ENCODE data around the gene BRF1.

The BRF1 gene

DNA sequence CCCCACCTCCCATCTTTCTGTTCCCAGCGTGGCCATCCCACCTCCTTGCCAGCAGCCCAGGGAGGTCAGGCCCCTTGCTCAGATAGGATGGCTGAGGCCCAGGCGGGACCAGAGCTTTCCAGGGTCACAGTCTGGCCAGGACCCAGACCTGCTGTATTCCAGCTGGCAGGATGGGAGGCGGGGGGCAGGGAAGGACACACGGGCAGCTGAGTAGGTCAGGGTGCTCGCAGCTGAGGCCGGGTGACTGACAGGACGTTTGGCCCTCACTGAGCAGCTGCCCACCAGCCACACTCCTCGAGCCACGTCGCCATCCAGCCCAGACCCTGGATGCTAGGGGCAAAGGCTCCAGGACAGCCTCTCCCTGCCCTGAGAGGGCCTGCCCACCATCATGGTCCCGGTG, 123.7 kb downstream of the BRF1 start:
- Histone ChIP-seq H3K4me1 (peaks cover 7% of the 10 kb centered on the region), H3K36me3 (ENCODE audit: control insufficient read depth, insufficient read depth, low read length) (no peaks in the 10 kb centered on the region), H3K27ac (no peak overlapping the region), H3K4me2 (ENCODE audit: low read length) (no peak overlapping the region), H3K4me3 (ENCODE audit: low read depth, low read length) (no peak overlapping the region), H3K27me3 (ENCODE audit: control insufficient read depth, insufficient read depth, low read length) (no peaks in the 10 kb centered on the region), H3K79me2 (no peaks in the 10 kb centered on the region), H3K9ac (no peak overlapping the region), H3K9me3 (ENCODE audit: control insufficient read depth, low read length) (no peaks in the 10 kb centered on the region), H2AFZ (no peak overlapping the region)
- TF ChIP-seq, protein P1, sequence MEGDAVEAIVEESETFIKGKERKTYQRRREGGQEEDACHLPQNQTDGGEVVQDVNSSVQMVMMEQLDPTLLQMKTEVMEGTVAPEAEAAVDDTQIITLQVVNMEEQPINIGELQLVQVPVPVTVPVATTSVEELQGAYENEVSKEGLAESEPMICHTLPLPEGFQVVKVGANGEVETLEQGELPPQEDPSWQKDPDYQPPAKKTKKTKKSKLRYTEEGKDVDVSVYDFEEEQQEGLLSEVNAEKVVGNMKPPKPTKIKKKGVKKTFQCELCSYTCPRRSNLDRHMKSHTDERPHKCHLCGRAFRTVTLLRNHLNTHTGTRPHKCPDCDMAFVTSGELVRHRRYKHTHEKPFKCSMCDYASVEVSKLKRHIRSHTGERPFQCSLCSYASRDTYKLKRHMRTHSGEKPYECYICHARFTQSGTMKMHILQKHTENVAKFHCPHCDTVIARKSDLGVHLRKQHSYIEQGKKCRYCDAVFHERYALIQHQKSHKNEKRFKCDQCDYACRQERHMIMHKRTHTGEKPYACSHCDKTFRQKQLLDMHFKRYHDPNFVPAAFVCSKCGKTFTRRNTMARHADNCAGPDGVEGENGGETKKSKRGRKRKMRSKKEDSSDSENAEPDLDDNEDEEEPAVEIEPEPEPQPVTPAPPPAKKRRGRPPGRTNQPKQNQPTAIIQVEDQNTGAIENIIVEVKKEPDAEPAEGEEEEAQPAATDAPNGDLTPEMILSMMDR (IDR thresholded peaks at IDR 0.05) = no peak

- H3K4me2 ChIP-seq (ENCODE audit: low read length) = no peak overlapping the region
- H3K9me3 ChIP-seq (ENCODE audit: control insufficient read depth, low read length) = no peaks in the 10 kb centered on the region
- no peaks in the 10 kb centered on the region for H3K79me2 ChIP-seq
- H2AFZ ChIP-seq = no peak overlapping the region
- no peaks in the 10 kb centered on the region for H3K36me3 ChIP-seq (ENCODE audit: control insufficient read depth, insufficient read depth, low read length)
- TF ChIP-seq, protein P1 (IDR thresholded peaks at IDR 0.05) = no peak
- H3K9ac ChIP-seq = no peak overlapping the region
- H3K27me3 ChIP-seq (ENCODE audit: control insufficient read depth, insufficient read depth, low read length) = no peaks in the 10 kb centered on the region
- H3K4me3 ChIP-seq (ENCODE audit: low read depth, low read length) = no peak overlapping the region
- H3K4me1 ChIP-seq = peaks cover 7% of the 10 kb centered on the region
- no peak overlapping the region for H3K27ac ChIP-seq
These were observed 124.3 kb downstream of the BRF1 start for GRCh38 chr14:105176513-105176912.

- Histone ChIP-seq H2AFZ (no peak overlapping the region), H3K79me2 (no peaks in the 10 kb centered on the region), H3K27ac (no peak overlapping the region), H3K9ac (no peak overlapping the region), H3K27me3 (ENCODE audit: control insufficient read depth, insufficient read depth, low read length) (no peaks in the 10 kb centered on the region), H3K4me2 (ENCODE audit: low read length) (no peak overlapping the region), H3K4me1 (peaks cover 11% of the 10 kb centered on the region), H3K9me3 (ENCODE audit: control insufficient read depth, low read length) (no peaks in the 10 kb centered on the region), H3K36me3 (ENCODE audit: control insufficient read depth, insufficient read depth, low read length) (no peaks in the 10 kb centered on the region), H3K4me3 (ENCODE audit: low read depth, low read length) (no peak overlapping the region)
- TF ChIP-seq, protein P1 (IDR thresholded peaks at IDR 0.05) = no peak
These were observed 126.6 kb downstream of the BRF1 start for GRCh38 chr14:105173901-105174894.

- Histone ChIP-seq H3K79me2 (no peaks in the 10 kb centered on the region), H3K9me3 (ENCODE audit: control insufficient read depth, low read length) (no peaks in the 10 kb centered on the region), H3K27ac (no peak overlapping the region), H2AFZ (no peak overlapping the region), H3K4me1 (peaks cover 12% of the 10 kb centered on the region), H3K36me3 (ENCODE audit: control insufficient read depth, insufficient read depth, low read length) (no peaks in the 10 kb centered on the region), H3K9ac (no peak overlapping the region), H3K4me2 (ENCODE audit: low read length) (no peak overlapping the region), H3K4me3 (ENCODE audit: low read depth, low read length) (no peak overlapping the region), H3K27me3 (ENCODE audit: control insufficient read depth, insufficient read depth, low read length) (no peaks in the 10 kb centered on the region)
- TF ChIP-seq, protein P1 (IDR thresholded peaks at IDR 0.05) = no peak
These were observed 127.7 kb downstream of the BRF1 start for GRCh38 chr14:105173145-105173544.

All from parathyroid adenoma (tissue), 2 donors.